Esophagus muscularis mucosa (tissue), 2 donors: ENCODE results near the gene KLC4.

Source experiments
- EP300 ChIP-seq: sonication (generic); formaldehyde crosslinking; IDR thresholded peaks from one replicate; pipeline ENCODE4 v1.6.1; 2017; ENCODE audit warnings: antibody characterized with exemption
- POLR2A ChIP-seq: fragments of 450-650 bp; IDR thresholded peaks from one replicate; pipeline ENCODE4 v1.6.1; 2017; ENCODE audit warnings: antibody characterized with exemption, moderate library complexity, mild to moderate bottlenecking, low read depth

DNA sequence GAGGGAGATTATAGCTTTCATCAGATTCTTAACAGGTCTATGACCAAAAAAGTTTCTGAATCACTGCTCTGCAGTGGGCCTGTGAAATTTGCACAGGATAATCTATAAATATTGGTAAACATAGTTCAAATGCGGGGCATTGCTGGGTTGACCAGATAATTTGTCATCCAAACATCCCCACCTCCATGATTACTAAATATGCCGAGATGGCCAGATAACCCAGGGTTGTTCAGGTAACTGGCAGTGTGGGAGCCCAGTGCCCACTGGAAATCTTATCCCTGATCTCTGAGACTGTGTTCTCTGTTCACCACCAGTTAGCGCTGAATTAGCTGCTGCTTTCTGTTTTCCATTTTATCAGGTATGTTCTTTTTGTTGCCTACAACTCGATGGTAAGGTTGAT is 38.1 kb downstream of the KLC4 start:
- TF ChIP-seq POLR2A (no peak), EP300 (no peak)
